CD4-positive, alpha-beta T cell treated with Interferon gamma for 1 hour (primary cell): ENCODE results near the gene ATAD3A.
"Not testable (repeated sequence)": the region's sequence is repeated elsewhere in the genome, so short reads cannot be mapped to it uniquely, and the experiment has no call there.

Source experiments
- DNase-seq: peaks from one replicate; pipeline ENCODE4 v3.0.0-alpha.2; 2020

ATAD3A gene

DNA sequence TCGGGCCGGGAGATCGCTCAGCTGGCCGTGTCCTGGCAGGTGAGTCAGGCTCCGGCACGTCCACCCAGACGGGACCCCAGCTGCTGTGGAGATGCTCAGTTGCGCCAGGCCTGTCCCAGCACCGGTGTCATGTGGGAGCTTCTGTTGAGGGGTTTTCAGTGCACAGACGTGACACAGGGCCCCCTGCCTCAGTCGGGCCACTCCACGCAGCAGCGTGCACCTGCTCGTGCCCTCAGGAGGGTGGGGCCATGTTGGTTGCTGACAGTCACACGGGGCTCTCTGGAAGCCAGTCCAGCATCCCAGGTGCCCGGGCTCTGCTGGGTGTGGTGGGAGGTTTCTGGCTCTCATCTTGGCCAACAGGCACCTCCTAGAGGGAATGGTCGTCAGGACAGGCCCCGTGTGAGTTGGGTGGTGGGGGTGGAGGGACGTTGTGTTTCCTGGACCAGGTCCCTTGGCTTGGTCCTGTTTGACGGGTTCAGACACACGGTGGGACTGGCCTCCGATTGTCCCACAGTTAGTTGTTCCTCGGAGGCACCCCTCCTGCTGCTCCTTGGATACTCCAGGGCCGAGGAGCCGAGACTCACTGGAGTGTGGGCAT, 21.2 kb upstream of the ATAD3A start:
- no peak for DNase-seq

DNA sequence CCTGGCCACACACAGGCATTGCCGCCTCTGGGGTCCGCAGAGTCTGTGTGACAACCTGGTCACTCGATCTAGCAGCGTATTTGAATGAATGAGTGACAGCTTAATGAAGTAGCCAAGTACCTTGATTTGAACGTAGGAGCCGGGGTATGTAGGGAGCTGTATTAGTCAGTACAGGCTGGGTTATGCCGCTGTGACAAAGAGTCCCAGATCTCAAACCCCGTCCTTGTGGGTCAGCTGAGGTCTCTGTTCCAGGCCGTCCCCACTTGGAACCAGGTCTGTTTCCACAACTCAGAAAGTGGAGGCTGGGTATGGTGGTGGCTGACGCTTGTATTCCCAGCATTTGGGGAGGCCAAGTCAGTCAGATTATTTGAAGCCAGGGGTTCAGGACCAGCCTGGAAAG, 20.4 kb upstream of the ATAD3A start:
- DNase-seq = no peak

DNA sequence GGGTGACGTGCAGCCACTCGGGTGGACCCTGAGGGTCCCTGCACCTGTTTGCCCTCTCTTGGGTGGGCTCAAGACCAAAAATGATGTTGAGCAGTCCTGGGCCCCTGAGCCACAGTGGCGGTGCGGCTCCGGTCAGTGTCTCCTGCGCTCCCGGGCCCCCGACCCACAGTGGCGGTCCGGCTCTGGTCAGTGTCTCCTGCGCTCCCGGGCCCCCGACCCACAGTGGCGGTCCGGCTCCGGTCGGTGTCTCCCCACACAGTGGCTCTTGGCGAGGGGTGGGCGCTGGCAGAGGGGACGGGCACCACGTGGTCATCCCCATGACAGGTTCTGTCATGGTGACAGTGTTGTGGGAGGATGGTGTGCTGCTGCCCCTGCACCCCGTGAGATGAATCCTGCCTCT, 17.7 kb upstream of the ATAD3A start:
- not testable (repeated sequence) for DNase-seq

DNA sequence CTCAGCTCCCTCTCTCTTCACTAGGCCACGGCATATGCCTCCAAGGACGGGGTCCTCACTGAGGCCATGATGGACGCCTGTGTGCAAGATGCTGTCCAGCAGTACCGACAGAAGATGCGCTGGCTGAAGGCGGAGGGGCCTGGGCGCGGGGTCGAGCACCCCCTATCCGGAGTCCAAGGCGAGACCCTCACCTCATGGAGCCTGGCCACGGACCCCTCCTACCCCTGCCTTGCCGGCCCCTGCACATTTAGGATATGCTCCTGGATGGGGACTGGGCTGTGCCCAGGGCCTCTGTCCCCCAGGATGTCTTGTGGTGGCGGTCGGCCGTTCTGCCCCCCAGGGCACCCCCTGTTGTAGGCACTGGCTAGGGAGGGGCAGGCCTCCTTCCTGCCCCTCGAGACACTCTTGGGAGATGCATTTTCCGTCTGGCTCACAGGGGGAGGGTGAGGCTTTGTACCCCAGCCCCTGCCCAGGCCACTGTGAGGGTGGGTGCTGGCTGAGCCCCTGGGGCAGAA, 16.4 kb upstream of the ATAD3A start:
- not testable (repeated sequence) for DNase-seq

DNA sequence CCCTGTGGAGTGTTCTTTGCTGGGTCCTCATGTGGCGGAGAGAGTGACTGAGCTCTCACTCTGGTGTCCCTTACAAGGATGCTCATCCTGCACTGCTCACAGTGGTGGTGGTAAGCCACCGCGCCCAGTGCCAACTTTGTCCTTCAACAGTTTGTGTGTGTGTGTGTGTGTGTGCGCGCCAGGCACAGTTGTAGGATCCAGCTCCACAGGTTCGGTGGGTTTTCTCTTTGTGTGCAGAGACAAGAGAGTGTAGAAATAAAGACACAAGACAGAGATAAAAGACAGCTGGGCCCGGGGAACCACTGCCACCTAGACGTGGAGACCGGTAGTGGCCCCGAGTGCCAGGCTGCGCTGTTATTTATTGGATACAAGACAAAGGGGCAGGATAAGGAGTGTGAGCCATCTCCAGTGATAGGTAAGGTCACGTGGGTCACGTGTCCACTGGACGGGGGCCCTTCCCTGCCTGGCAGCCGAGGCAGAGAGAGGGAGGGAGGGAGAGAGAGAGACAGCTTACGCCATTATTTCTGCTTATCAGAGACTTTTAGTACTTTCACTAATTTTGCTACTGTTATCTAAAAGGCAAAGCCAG, 7.1 kb upstream of the ATAD3A start:
- peak; percentile 77 for DNase-seq

DNA sequence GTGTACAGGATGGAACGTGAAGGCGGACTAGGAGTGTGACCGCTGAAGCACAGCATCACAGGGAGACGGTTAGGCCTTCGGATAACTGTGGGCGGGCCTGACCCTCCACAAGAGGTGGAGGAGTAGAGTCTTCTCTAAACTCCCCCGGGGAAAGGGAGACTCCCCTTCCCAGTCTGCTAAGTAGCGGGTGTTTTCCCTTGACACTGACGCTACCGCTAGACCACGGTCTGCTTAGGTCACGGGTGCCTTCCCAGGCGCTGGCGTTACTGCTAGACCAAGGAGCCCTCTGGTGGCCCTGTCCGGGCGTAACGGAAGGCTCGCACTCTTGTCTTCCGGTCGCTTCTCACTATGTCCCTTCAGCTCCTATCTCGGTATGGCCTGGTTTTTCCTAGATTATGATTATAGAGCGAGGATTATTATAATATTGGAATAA, 6.6 kb upstream of the ATAD3A start:
- DNase-seq = peak; percentile 55

DNA sequence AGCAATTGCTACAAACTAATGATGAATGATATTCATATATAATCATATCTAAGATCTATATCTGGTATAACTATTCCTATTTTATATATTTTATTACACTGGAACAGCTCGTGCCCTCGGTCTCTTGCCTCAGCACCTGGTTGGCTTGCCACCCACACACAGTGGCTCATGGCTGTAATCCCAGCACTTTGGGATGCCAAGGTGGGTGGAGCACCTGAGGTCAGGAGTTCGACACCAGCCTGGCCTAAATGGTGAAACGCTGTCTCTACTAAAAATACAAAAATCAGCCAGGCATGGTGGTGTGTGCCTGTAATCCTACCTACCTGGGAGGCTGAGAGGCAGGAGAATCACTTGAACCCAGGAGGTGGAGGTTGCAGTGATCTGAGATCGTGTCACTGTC, 6.2 kb upstream of the ATAD3A start:
- DNase-seq = not testable (repeated sequence)

DNA sequence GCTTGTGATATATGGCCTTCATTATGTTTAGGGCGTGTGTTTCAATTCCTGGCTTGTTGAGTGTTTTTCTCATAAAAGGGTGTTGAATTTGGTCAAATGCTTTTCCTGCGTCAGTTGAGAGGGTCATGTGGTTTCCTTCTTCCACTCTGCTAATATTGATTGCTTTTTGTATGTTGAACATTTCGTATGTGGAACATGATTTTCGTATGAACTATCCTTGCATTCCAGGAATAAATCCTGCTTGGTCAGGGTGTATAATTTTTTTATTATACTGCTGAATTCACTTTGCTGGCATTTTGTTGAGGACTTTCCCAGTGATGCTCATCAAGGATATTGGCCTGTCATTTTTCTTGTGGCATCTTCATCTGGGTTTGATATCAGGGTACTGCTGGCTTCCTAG, 4.7 kb upstream of the ATAD3A start:
- no peak for DNase-seq

DNA sequence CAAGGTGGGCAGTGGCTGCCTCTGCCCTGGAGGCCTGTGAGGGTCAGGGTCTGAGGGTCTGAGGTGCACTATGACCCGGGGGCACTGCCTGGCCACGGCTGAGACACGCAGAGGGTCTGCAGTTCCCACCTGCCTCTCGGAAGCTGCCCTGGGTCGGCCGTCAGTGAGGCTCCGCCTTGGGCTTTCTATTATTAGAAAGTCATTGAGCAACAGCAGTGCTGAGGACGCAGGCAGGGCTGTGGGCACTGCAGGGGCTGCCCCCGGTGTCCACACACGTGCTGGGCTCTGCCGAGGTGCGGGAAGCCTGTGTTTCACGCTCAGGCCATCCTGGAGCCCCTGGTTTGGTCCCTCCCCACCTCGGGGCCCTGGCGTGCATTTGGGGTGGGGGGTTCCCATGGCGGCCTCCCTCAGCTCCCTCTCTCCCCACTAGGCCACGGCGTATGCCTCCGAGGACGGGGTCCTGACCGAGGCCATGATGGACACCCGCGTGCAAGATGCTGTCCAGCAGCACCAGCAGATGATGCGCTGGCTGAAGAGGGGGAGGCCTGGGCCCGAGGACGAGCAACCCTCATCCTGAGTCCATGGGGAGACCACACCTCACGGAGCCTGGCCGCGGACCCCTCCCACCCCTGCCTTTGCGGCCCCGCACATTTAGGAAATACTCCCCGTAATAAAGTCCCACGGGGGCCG, 3.0 kb upstream of the ATAD3A start:
- DNase-seq = not testable (repeated sequence)

DNA sequence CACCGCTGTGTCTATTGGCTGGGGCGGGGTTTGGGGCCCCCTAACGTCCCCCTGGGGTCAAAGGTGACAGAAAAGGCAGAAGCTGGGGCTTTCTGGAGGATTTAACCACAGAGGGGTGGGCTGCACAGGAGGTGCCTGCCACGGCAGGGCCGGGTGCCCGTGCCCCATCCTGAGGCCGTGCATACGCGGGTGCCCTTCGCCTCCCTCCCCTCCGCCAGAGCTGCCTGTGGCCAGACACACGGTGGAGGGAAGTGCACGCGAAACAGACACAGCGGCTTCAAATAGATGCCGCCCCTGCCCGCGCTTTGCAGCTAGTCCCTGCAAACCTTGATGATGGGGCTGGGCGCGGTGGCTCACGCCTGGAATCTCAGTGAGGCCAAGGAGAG, 2.5 kb upstream of the ATAD3A start:
- not testable (repeated sequence) for DNase-seq

DNA sequence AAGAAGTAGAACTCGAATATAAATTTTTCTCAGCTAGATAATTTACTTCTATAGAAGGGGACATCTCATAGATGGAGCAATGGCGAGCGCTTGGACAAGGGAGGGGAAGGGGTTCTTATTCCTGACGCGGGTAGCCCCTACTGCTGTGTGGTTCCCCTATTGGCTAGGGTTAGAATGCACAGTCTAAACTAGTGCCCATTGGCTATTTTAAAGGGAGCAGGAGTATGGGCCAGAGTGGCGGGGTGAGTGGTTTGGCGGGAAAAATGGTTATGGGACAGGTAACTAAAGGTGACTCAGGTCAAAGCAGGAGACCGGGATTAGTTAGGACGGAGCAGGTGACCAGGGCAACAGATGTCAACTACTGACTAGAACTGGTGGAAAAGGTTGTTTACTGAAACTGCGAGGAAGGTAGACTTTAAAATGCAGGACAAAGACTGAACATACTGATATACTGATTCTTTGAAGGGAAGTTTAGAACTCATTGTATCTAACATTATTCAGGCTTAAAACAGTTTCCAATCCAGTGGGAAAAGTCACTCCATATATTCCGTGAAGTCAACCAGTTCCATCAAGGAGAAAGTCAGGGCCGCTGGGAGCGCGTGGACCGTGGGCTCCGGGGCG, 940 bp upstream of the ATAD3A start:
- no peak for DNase-seq

DNA sequence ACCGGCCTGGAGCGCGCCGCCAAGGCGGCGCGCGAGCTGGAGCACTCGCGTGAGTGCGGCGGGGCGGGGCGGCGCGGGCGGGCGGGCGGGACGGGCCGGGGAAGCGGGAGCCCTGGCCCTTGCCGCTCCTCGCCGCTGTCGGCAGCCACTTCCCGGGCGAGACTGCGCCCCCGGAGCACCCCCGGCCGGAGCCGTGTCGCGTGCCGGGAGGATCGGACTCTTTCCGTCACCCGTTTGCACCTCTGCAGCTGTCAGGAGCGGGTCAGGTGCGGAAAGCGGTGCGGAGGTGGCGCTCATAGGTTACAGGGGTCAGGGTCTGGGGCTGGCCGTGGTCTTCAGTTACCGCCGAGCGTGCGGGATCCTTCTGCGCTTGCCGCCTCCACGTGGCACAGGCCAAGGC, 463 bp downstream of the ATAD3A start:
- not testable (repeated sequence) for DNase-seq

DNA sequence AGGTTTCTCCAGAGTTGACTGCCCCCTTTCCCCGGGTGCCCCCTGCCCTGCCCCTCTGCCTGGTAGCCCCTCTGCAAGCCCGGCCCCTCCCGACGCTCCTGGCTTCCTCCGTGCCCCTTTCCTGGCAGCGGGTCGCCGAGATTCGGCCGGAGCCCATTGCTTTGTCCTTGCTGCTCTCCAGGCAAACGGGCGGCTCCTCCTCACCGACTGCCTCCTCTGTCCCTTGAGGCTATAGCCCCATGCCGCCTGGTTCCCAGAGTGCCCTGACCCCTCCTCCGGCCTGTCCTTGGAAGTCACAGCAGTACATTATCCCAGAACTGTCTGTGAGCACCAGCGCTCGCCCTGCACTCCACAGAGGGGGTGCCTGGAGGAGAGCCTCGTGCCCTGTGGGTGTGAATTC, 1.7 kb downstream of the ATAD3A start:
- DNase-seq = not testable (repeated sequence)

DNA sequence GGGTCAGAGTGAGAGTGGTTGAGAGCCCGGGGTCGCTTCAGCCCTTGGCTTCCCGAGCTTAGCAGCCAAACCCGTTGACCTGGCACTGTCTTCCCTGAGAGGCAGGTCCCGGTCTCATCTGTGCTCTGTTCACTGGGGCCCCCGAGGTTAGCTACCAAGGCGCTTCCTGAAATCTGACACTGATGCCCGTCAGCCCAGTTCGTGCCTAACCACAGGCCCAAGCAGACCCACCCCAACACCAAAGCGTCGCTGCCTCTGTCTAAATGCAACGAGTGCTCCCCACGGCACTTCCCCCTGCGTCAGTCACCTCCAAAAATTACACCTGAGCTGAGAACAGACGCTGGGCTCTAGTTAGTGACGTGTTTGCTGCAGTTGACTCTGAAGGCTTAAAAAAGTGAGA, 2.4 kb downstream of the ATAD3A start:
- DNase-seq = peak; percentile 50

DNA sequence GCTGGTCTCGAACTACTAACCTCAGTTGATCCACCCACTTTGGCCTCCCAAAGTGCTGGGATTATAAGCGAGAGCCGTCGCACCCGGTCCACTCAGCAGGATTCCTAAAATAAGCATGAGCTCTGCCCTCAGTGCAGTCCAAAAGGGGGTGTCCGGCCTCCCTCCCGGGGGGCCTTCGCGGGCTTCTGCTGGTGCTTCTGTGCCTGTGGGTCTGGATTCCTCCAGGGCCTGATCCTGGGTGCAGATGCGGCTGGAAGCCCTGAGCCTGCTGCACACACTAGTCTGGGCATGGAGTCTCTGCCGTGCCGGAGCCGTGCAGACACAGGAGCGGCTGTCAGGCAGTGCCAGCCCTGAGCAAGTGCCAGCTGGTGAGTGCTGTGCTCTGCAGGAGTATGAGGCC, 5.0 kb downstream of the ATAD3A start:
- DNase-seq = not testable (repeated sequence)

DNA sequence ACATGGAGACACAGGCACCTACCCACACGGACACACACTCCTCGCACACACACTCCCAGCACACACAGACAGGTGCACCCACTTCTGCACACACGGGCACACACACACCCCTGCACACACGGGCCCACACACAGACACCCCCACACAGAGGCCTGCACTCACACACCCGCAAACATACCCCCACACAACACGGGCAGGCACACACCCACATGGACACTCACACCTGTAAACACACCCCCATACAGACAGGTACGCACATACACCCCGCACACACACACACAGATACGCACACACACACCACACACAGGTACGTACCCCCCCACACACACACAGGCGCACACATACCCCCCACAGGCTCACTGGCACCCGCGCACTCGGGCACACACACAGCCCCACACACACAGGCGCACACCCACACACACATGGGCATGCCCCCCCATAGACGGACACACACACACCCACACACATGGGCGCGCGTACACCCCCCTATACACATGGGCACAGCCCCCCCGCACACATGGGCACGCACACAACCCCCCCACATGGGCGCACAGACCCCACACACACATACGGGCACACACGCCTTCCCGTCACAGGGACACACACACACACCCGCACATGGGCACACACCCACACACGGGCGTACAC, 6.1 kb downstream of the ATAD3A start:
- no peak for DNase-seq

DNA sequence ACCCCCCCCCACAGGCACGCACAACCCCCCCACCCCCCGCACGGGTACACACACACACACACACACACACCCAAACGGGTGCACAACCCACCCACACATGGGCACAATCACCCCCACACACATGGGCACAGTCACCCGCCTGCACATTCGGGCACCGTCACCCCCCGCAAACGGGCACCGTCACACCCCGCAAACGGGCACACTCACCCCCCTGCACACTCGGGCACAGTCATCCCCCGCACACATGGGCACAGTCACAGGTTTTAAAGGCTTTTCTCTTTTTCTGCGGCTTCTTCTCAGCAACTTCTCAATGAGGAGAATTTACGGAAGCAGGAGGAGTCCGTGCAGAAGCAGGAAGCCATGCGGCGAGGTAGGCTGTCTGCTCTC, 6.7 kb downstream of the ATAD3A start:
- not testable (repeated sequence) for DNase-seq

DNA sequence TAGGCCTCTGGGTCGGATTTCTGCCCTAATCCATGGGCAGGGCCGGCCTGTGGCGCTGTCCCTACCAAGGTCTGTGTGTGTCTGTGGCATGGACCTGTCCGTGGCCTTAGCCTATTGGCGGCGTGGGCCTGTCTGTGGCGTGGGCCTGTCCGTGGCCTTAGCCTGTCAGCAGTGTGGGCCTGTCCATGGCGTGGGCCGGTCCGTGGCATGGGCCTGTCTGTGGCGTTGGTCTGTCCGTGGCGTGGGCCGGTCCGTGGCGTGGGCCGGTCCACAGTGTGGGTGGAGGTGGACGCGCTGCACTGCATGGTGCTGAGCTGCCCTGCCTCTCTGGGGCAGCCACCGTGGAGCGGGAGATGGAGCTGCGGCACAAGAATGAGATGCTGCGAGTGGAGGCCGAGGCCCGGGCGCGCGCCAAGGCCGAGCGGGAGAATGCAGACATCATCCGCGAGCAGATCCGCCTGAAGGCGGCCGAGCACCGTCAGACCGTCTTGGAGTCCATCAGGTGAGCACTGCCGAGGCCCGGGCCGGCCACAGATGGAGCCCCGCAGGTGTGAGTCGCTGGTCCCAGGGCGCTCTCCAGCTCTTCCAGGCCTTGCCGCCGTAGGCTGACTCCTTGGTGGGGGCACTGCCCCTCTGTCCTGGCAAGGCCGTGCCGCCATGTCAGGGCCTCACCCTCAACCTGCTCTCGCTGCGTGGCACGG, 8.0 kb downstream of the ATAD3A start:
- DNase-seq = not testable (repeated sequence)

DNA sequence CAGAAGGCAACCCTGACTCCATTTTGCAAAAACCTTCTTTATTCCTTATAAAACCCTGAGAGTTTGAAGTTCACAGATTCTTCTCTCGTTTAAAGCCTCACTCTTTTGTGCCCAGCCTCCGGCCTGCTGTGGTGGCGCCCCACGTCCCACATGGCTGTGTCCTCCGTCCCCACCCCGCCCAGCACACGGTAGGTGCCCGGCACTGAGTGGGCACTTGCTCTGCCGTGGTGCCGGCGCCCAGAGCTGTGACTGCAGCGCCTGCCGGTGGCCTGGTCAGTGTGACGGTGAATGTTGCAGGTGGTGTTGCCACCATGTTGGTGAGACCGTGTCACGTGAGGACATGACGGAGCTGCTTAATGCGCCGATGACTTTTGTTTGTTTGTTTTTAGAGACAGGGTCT, 9.4 kb downstream of the ATAD3A start:
- no peak for DNase-seq

DNA sequence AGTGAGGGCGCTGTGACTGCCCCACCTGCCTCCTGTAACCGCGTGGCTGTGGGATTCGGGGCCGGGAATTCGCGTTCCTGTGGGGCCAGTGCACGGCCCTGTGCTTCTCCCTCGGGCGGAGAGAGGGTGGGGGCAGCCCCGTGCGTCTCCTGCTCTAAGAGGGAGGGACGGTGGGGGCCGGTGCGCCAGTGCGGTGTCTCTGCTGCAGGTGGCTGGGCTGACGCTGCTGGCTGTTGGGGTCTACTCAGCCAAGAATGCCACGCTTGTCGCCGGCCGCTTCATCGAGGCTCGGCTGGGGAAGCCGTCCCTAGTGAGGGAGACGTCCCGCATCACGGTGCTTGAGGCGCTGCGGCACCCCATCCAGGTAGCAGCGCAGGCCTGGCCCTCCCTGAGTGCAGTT, 10.6 kb downstream of the ATAD3A start:
- not testable (repeated sequence) for DNase-seq

DNA sequence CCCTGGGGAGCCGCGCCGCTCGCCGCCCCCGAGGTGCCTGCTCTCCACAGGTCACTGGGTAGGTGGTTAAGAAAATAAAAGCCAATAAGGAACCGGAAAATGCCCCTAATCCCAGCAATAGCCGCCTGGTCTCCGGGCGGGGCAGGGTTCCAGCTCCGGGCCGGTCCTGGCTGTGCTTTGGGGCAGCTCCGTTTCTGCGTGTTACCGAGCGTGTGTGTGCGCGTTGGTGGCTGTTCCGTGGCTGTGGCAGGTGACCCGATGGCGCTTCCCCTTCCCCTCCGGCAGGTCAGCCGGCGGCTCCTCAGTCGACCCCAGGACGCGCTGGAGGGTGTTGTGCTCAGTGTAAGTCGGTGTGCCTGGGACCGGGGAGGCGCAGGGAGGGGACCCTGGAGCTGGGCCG, 11.3 kb downstream of the ATAD3A start:
- not testable (repeated sequence) for DNase-seq

DNA sequence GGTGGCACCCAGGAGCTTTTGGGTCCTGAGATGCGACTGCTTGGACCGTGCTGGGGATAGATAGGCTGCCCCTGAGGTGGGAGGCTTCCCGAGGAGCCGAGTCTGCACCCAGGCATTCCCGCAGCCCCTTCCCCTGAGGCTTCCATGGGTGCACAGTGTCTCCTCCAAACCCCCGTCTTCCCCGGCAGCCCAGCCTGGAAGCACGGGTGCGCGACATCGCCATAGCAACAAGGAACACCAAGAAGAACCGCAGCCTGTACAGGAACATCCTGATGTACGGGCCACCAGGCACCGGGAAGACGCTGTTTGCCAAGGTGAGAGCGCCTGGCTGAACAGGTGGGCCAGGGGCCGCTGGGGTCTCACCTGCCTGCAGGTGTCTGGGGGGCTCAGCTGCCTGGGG, 11.7 kb downstream of the ATAD3A start:
- DNase-seq = not testable (repeated sequence)
